ENCODE data around the gene PIK3C2G. TPM values are rescaled to one million over a fixed set of nuclear protein-coding genes. Genes with fewer than 3 reads are reported as not detected.
"Not testable (repeated sequence)": the region's sequence is repeated elsewhere in the genome, so short reads cannot be mapped to it uniquely, and the experiment has no call there.

PIK3C2G gene
- total RNA-seq, 2 donors from 2014 or later = not detected

DNA sequence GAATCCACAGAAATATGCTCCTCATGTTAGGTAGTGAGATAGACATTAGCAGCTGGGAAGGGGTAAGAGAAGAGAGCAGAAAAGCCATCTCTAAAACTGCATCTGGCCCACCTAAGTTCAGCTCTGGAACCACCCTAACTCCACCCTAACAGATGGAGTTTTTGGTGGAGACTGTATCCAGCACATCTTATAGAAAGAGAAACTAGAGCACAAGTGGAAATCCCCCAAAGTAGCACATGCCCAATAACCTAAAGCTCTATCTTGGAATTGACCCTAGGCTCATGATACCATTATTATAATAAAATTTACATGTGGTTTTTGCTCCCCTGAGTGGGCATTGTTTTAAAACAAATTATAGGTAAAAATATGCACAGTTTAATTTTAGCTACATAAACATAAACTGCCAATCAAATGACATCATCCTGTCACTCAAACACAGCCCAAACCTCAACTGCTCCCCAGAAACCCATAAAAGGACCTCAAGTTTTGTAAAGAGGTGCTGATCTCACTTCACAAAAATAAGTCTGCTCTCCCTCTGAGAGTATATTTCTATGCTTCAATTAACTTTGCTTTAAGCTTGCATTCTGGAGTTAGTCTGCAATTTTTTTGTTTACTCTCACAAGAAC lies 206.4 kb downstream of the PIK3C2G start:
- no peak for ATAC-seq
- DNase-seq (ENCODE audit: low spot score in 2 of 2) = no peak
- Mint-ChIP-seq H3K9me3 (peaks cover 11 to 17% of the 10 kb centered on the region in 2 donors), H3K27ac (no peak overlapping the region), H3K36me3 (no peaks in the 10 kb centered on the region)

DNA sequence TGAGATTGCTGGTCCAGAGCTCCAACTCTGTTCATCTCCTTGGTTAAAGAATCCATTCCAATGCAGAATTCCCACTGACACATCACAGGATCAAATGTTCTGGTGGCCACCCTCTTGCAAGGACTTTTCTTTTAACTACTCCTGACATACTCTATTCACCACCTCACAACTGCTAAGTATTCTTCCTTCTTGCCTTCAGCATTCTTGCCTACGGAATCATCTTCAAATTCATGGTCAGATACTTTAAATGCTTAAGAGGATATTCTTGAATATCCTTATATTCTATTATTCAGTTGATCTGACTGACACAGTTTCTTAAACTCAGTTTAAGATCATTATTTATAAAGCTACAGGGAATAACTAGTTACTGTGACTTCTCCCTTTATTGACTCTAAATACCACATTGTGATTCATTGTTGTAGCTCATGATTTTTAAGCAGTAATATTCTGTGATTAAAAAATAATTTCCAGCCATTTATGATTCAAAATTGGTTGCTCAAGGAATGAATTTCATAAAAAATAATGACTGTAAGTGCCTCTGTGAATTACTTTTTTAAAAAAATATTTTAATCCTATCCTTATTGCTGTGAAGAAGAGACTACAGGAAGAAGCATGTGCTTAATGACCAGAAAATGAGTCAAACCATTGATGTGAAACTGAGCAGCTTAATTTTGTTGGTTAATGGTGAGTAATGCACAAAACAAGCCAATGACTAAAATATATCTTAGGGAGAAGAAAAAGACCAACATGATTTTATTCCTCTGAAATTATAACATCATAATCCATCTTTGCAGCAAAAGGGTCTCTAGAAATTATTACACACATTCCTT lies 207.1 kb downstream of the PIK3C2G start:
- H3K27ac Mint-ChIP-seq = no peak overlapping the region
- no peaks in the 10 kb centered on the region for H3K36me3 Mint-ChIP-seq
- ATAC-seq (no peak), DNase-seq (ENCODE audit: low spot score in 2 of 2) (no peak)
- peaks cover 11 to 17% of the 10 kb centered on the region in 2 donors for H3K9me3 Mint-ChIP-seq

DNA sequence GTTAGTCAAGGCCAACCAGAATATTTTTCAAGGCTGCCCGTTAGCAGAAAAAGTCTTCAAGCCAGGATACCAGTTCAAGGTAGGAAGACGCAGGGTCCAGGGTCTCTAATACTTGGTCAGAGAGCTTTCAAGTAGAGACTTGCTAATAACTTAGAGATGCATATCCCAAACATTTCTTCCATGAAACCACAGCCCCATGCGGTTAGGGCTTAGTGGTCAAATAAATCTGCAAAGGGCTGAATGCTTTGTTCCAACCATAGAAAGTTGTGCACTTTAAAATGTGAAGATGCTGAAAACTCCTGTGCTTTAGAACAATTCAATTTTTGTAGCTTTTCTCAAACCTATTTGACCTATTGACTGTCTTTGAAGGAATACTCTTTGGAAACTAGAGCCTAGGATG lies 208.9 kb downstream of the PIK3C2G start:
- no peak overlapping the region for H3K27ac Mint-ChIP-seq
- DNase-seq (ENCODE audit: low spot score in 2 of 2) (no peak), ATAC-seq (no peak)
- H3K9me3 Mint-ChIP-seq = peaks cover 7 to 13% of the 10 kb centered on the region in 2 donors
- H3K36me3 Mint-ChIP-seq = no peaks in the 10 kb centered on the region

DNA sequence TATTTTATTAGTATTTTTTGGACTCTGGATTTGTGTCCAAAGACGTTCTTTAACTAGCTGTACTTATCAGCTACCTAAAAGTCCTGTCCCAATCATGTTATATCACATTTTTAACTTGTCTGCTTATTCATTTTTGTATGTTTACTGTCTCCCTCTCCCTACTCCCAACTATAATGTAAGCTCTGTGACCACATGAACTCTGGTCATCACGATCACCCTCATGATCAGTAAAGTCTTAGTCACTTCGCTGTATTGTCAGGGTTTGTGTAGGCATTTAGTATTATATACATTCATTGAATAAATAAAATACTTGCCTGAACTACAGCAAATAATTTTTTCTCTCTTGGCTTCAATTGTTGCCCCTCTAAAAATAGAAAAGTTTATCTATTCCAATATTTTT lies 211.0 kb downstream of the PIK3C2G start:
- Mint-ChIP-seq H3K36me3 (no peaks in the 10 kb centered on the region), H3K27ac (no peak overlapping the region), H3K9me3 (peaks cover 11 to 17% of the 10 kb centered on the region in 2 donors)
- no peak for DNase-seq (ENCODE audit: low spot score in 2 of 2)
- ATAC-seq = no peak

DNA sequence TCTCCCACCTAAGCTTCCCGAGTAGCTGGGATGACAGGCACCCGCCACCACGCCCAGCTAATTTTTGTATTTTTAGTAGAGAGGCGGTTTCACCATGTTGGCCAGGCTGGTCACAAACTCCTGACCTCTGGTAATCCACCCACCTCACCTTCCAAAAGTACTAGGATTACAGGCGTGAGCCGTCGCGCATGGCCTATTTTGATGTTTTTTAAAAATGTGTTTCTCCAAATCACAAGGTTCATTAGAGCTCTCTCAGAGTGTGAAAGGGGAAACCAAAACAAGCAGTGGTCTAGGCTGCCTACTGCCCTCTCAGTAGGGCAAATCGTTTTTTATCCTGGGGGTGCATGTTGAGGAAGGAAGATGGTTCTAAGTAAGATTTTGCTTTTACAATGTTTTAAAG lies 211.5 kb downstream of the PIK3C2G start:
- H3K9me3 Mint-ChIP-seq = peaks cover 11 to 18% of the 10 kb centered on the region in 2 donors
- no peak for ATAC-seq
- no peak for DNase-seq (ENCODE audit: low spot score in 2 of 2)
- H3K27ac Mint-ChIP-seq = no peak overlapping the region
- no peaks in the 10 kb centered on the region for H3K36me3 Mint-ChIP-seq

DNA sequence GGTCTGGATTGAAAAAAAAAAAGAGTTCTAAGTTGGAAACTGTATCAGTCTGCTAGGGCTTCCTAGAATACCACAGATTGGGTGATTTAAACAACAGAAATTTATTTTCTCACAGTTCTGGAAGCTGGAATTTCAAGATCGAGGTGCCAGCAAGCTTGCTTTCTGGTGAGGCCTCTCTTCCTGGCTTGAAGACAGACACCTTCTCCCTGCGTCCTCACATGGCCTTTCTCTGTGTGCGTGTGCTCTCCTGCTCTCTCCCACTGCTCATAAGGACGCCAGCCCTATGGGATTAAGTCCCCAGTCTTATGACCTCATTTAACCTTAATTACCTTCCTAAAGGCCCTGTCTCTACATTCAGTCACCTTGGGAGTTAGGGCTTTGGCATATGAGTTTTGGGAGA lies 215.5 kb downstream of the PIK3C2G start:
- H3K36me3 Mint-ChIP-seq = no peaks in the 10 kb centered on the region
- no peak overlapping the region for H3K27ac Mint-ChIP-seq
- no peak for DNase-seq (ENCODE audit: low spot score in 2 of 2)
- peaks cover 4 to 17% of the 10 kb centered on the region in 2 donors for H3K9me3 Mint-ChIP-seq
- ATAC-seq = no peak

DNA sequence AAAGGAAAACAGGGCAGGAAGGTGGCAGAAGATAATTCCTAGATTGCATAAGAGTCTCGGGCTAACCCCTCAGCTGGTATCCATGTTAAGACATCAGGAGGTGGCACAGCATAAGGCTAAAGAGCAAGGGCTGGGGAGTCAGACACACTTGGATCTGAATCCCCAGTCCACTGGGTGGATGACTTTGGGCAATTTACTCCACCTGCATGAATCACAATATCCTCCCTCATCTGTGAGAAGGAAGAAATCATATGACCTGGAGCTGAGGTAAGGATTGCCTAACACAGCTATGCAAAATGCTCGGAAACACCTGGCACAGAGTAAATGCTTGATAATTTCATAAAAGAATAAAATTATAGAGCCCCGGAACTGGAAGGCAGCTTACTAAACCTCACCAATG lies 217.9 kb downstream of the PIK3C2G start:
- peaks cover 4 to 17% of the 10 kb centered on the region in 2 donors for H3K9me3 Mint-ChIP-seq
- DNase-seq (ENCODE audit: low spot score in 2 of 2) (no peak), ATAC-seq (no peak)
- H3K27ac Mint-ChIP-seq = no peak overlapping the region
- H3K36me3 Mint-ChIP-seq = no peaks in the 10 kb centered on the region

DNA sequence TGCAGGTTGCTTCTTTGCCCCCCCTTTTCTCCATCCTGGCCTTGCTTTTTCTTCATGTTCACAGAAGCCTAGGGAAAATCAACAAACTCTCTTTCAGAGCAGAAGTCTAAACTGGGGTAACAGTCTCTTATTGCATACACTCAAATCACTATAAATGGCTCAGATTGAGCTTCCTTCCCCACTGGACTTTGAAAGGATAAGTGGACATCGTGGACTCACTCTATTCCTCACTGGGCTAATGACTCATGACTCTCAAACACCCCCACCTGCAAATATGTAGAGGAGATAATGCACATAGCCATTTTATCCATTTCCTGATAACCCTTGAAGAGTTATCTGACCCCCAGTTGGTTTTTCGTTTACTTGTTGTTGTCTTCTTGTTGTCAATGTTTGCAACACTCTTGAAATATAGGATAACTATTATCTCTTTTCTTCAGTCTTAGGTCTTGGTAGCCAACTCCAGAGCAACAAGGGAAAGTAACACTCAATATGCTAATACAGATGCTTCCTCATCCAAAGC lies 221.3 kb downstream of the PIK3C2G start:
- ATAC-seq = no peak
- Mint-ChIP-seq H3K36me3 (no peaks in the 10 kb centered on the region), H3K9me3 (peaks cover 10 to 16% of the 10 kb centered on the region in 2 donors), H3K27ac (no peak overlapping the region)
- DNase-seq (ENCODE audit: low spot score in 2 of 2) = no peak

DNA sequence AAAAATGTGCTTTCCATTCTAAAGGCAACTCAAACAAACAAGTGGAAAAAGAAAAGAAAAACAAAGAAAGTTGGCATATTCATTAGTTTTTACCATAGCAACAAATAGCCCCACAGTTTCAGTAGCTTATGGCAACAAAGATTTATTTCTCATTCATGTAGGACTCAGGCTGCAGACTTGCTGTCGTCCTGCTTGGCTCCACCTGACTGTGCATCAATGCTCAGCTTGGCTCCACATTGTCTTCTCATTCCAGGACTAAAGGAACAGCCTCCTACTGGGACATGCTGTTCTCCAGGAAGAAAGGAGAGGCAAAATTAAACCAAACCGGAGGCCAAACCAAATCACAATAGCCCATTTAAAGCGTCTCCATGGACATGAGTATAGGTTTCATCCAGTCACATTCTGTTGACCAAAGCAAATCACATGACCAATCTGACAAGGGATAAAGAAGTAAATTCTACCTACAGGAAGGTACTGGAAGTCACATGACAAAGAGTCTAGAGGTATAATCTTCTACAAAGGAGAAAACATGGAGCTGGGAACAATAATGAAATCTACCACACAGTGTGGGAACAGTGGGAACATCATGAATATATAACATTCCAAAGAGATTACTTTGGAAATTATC lies 222.5 kb downstream of the PIK3C2G start:
- no peak overlapping the region for H3K27ac Mint-ChIP-seq
- DNase-seq (ENCODE audit: low spot score in 2 of 2) = no peak
- no peak for ATAC-seq
- no peaks in the 10 kb centered on the region for H3K36me3 Mint-ChIP-seq
- peaks cover 9 to 16% of the 10 kb centered on the region in 2 donors for H3K9me3 Mint-ChIP-seq

DNA sequence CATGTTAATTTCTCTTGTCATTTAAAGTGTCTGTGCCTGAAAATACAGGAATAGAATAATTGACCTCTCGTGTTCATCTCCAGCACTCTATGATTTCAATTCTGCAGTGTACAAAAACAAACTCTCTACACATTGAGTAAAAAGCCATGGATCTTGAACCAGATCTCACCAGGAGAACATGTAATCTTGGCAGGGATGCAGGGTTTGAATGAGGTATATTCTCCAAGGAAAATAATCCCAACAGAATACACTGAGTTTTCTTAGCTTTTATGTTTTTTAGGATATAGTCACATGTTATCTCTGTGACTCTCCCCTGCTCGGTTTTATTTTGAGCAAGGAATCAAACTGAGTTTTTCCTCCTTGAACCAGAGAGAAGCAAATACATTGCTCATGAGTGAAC lies 224.7 kb downstream of the PIK3C2G start:
- no peak for DNase-seq (ENCODE audit: low spot score in 2 of 2)
- ATAC-seq = no peak
- H3K36me3 Mint-ChIP-seq = no peaks in the 10 kb centered on the region
- peaks cover 5 to 19% of the 10 kb centered on the region in 2 donors for H3K9me3 Mint-ChIP-seq
- no peak overlapping the region for H3K27ac Mint-ChIP-seq

DNA sequence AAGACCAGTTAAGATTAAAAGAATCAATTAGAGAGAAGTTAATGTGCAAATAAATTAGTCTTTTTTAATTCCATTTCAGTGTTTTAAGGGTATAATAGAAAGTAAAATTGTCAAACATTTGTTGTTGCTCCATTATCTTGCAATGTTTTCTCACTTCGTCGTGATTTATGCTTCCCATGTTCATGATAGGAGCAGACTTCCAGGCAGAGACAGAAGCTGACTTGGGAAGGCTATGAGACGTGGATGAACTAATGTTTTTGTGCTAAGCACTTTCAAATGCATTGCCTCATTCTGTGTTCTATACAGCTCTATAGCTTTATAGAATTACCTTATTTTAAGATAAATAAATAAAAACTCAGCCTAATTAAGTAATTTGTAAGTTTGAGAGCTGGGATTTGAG lies 226.2 kb downstream of the PIK3C2G start:
- DNase-seq (ENCODE audit: low spot score in 2 of 2) (no peak), ATAC-seq (no peak)
- H3K36me3 Mint-ChIP-seq = no peaks in the 10 kb centered on the region
- no peak overlapping the region for H3K27ac Mint-ChIP-seq
- peaks cover 9 to 19% of the 10 kb centered on the region in 2 donors for H3K9me3 Mint-ChIP-seq

DNA sequence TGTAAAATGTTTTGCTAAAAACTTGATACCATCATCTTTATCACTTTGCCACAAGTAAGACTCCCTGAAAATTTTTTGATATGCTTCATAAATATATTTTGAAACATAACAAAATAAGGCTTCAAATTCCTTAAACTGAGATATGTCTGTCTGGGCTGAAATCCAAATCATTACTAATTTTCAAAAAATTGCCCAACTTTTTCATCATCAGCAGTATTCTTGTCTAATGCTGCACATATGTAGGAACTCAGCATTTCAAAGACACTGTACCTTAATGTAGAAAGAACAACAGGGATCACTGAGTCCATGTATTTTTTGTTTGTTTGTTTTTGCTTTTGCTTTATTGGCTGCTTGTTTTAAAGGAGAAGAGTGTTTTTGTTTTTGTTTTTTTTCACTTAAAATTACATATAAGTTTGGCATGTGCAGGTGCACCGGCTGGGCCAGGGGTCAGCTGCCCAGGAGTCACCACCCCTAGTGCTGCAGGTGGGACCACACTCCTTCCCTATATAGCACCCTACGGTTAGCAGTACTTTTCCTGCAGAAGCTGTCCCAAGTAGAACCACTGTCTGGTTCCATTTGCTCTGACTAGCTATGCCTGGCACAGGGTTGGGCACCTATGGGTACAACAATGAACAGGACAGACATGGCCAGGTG lies 231.2 kb downstream of the PIK3C2G start:
- ATAC-seq (no peak), DNase-seq (ENCODE audit: low spot score in 2 of 2) (no peak)
- Mint-ChIP-seq H3K9me3 (peaks cover 5% of the 10 kb centered on the region in 2 donors), H3K36me3 (no peaks in the 10 kb centered on the region), H3K27ac (no peak overlapping the region)

DNA sequence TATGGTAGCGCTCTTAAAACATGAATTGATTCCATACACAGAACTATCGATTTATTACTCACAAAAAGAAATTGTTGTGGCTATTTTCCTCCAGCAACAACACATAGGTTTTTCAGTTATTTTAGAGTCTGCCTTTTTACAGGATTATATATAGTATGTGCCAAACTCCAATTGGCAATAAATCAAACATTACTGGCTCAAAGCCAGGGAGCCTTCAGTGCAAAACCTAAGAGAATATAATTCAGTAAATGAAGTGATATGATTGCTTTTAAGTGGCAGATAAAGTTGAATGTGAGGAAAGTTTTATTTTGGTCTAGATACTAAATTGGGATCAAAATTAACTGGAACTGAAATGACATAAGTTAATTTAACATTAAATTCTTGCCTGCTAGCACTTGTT lies 234.8 kb downstream of the PIK3C2G start:
- no peak overlapping the region for H3K27ac Mint-ChIP-seq
- no peaks in the 10 kb centered on the region for H3K36me3 Mint-ChIP-seq
- H3K9me3 Mint-ChIP-seq = peaks cover 6 to 10% of the 10 kb centered on the region in 2 donors
- ATAC-seq = no peak
- DNase-seq (ENCODE audit: low spot score in 2 of 2) = no peak

DNA sequence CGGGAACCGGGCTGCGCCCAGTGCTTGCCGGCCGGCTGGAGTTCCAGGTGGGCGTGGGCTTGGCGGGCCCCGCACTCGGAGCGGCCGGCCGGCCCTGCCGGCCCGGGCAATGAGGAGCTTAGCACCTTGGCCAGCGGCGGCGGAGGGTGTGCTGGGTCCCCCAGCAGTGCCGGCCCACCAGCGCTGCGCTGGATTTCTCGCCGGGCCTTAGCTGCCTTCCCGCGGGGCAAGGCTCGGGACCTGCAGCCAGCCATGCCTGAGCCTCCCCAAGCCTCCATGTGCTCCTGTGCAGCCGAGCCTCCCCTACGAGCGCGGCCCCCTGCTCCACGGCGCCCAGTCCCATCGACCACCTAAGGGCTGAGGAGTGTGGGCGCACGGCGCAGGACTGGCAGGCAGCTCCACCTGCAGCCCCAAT lies 238.8 kb downstream of the PIK3C2G start:
- H3K9me3 Mint-ChIP-seq; H3K36me3 Mint-ChIP-seq; DNase-seq (ENCODE audit: low spot score in 2 of 2); H3K27ac Mint-ChIP-seq; ATAC-seq: not testable (repeated sequence)

DNA sequence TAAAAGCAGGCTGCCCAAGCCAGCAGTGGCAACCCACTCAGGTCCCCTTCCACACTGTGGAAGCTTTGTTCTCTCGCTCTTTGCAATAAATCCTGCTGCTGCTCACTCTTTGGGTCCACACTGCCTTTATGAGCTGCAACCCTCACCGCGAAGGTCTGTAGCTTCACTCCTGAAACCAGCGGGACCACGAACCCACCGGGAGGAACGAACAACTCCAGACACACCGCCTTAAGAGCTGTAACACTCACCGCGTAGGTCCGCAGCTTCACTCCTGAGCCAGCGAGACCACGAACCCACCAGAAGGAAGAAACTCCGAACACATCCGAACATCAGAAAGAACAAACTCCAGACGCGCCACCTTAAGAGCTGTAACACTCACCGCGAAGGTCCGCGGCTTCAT lies 239.4 kb downstream of the PIK3C2G start:
- H3K27ac Mint-ChIP-seq; H3K9me3 Mint-ChIP-seq; H3K36me3 Mint-ChIP-seq; DNase-seq (ENCODE audit: low spot score in 2 of 2); ATAC-seq: not testable (repeated sequence)

DNA sequence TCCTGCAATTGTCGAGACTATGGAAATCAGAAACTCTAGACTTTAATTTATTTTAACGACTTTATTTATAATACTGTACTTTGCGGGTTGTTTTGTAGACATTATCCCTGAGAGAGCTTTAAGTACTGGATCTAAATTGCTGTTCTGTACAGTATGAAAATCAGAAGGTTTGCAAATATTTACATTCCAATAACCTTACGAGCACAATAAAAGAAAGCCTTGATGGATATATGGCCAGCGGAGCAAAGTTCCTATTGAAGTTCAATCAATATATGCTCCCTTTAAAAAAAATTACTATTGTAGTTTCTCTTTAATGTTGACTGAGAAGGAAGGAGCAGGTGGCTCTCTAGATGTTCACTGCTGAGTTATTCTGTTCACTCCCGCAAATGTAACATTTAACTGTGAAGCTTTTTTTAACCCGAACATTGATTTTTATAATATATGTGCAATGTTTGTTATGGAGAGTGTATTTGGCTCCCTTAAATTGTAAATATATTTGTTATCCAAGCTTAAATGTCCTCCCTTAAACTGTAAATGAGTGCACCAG lies 241.2 kb downstream of the PIK3C2G start:
- DNase-seq (ENCODE audit: low spot score in 2 of 2) (no peak), ATAC-seq (no peak)
- H3K36me3 Mint-ChIP-seq = no peaks in the 10 kb centered on the region
- peaks cover 10 to 15% of the 10 kb centered on the region in 2 donors for H3K9me3 Mint-ChIP-seq
- no peak overlapping the region for H3K27ac Mint-ChIP-seq
